Stimulated activated CD8-positive, alpha-beta memory T cell treated with anti-CD3 and anti-CD28 coated beads, Interleukin-4, amount 100 ng/mL, for 48 hours (primary cell): ENCODE data around the gene PSMA7.

Experiments used
- DNase-seq: peaks from one replicate; pipeline ENCODE4 v3.0.0-alpha.2; 2020

Gene PSMA7

DNA sequence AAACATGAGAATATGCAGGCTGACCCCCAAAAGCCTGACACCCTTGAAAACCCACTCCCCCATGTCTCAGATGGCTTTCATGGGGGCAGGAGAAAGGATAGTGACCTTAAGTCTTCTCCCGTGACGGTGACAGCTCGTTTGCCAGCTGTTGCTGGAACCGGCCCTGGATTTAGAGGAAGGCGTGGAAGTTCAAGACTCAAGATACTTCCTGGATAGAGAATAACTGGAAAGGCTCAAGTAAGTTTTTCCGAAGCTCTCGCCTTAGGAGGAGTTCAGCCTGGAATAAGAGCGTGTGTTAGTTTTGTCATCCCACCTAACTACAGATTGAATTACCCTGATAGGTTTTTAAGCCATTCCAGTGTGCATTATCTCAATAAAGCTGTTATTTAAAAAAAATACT is 28.1 kb upstream of the PSMA7 start:
- no peak for DNase-seq

DNA sequence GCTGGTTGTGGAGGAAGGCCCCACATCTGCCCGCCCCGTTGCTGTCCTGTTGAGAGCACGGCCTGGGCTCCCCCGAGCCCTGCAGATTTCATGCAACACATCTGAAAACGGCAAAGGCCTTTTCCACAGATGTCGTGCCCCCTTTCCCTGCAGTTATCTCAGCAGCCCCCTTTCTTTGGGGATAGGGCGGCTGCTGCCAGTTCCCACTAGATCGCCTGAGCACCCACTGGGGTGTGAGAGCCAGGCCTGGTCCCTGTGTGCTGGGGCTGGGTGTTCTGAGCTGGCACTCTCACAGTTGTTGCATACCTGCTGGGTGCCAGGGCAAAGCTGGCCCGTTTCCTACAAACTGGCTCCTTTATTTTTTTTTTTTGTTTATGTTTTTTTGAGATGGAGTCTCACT is 27.3 kb upstream of the PSMA7 start:
- DNase-seq: no peak

DNA sequence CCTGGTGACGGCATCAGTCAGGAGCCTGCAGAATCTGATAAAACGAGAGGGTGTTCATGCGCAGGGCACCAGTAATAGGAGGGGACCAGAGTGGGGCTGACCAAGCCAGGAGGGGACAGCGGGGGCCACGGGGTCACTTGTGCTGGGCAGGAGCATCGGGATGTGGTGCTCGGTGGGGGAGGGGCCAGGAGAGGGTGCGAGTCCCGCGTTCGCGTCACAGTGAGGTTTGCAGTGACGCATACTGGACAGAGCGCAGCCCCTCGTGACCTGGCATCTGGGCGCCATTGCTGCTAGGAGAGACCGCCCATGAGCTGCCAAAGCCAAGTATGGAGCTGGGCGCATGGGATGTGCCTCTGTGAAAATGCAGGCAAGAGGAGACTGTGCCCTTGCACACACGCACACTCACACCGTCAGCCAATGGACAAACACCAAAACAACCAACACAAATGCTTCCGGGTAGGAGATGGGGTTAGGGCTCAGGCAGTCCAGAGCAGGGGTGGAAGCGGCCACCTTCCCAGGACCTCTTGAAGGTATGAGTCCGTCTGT is 25.8 kb upstream of the PSMA7 start:
- DNase-seq: no peak

- DNase-seq: no peak
Measured at GRCh38 chr20:62168061-62168460, 24.9 kb upstream of the PSMA7 start.

GRCh38 chr20:62167474-62167873 is 24.3 kb upstream of the PSMA7 start:
- DNase-seq: no peak

GRCh38 chr20:62165762-62166399 is 22.7 kb upstream of the PSMA7 start:
- DNase-seq: no peak

DNA sequence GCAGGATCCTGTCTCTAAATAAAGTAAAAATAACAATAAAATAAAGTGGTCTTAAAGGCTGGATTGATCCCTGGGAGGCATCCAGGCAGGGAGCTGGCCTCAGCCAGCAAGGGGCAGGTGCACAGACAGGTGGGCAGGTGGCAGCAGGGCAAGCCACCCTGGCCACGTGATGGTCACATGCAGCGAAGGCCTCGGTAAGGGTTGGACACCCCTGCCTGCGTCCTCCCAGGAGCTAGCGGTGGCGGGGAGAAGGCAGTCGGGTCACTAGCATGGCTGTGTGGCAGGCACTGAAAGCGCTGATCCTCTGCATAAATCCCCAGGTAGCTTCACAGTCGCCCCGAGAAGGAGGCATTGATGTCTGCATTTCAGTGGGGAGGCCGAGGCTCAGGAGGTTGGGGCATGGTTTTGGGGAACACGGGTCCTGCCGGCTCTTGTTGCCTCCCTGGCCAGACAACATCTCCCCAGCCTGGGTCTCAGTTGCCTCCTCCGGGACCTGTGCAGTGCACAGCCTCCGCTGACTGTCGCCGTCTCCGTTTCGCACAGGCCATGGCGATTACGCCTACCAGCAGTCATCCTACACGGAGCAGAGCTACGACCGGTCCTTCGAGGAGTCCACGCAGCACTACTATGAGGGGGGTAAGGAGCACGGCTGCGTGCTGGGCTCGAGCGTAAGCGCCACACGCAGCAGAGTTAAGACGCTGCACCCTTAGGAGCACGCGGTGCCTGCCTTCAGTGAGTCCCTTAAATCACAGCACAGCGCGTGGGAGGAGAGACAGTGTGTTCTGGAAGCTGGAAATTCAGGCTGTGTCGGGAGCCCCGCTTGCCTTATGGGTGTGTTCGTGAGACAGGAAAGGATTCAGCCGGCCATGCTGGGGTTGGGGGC is 21.9 kb upstream of the PSMA7 start:
- no peak for DNase-seq

GRCh38 chr20:62163986-62164762 is 21.0 kb upstream of the PSMA7 start:
- DNase-seq: no peak

DNA sequence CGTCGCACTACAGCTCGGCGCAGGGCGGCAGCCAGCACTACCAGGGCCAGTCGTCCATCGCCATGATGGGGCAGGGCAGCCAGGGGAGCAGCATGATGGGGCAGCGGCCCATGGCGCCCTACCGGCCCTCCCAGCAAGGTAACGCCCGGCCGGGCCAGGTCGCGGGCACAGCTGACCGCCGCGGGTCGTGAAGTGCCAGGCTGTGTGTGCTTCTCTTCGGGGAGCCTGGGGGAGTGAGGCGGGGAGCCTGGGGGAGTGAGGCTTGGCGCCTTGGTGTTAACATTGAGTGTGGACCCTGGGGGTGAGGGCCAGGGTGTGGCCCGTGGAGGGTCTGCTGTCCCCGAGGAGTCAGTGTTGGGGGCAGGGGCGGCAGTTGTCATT is 20.3 kb upstream of the PSMA7 start:
- no peak for DNase-seq

GRCh38 chr20:62162765-62163484 is 19.7 kb upstream of the PSMA7 start:
- no peak for DNase-seq

GRCh38 chr20:62161347-62161746 is 18.2 kb upstream of the PSMA7 start:
- DNase-seq: no peak

DNA sequence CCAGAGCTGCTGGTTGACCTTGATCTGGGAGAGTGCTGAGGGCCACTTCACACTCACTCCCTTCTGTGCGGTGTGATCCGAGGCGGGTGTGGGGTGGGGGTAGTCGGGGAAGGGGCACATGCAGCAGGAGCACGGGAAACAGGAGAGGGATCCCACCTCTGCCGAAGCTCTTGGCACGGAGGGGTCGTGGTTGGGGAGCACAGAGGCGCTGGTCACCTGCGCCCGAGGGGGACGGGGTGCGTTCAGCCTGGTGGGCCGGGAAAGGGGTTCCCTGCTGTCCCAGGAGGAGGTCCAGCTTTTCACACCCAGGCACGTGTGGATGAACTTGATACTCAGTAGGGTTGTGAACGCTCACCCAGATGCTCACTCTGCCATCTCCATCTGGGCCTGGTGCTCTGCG is 17.7 kb upstream of the PSMA7 start:
- no peak for DNase-seq

GRCh38 chr20:62160253-62160652 is 17.1 kb upstream of the PSMA7 start:
- DNase-seq: no peak

GRCh38 chr20:62159839-62160238 is 16.6 kb upstream of the PSMA7 start:
- peak; percentile 88 for DNase-seq

- no peak for DNase-seq
Measured at GRCh38 chr20:62159052-62159451, 15.9 kb upstream of the PSMA7 start.

GRCh38 chr20:62158541-62158940 is 15.3 kb upstream of the PSMA7 start:
- no peak for DNase-seq

GRCh38 chr20:62158088-62158400 is 14.8 kb upstream of the PSMA7 start:
- DNase-seq: no peak

DNA sequence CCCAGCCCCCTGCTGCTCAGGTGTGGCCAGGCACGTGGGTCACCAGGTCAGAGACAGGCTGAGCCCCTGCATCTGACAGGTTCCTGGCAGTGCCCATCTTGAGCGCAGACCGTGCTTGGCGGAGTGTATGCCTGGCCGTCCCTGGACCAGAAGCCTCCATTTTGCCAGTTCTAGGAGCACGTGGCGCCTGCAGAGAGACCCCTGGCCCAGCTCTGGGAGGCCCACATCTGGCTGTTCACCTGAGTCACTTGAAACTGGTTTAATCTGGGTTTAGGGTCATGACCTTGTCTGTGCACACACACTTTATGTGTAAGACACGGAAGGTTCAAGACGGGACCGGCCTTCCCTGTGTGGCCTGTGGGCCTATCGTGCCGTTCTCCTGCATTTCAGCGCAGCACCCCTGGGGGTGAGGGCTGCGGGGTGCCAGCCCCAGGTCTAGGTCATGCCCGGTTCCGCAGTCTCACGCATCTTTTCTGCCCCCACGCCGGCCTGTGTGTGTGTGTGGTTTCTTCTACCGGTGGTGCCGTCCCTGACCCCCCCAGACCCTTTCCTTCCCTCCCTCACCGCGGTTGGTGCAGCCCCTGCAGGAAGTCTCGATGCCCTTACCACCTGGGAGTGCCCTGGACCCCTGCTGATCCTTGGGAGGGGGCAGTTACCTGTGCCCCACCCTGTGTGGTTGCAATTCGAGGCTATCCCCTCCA is 14.3 kb upstream of the PSMA7 start:
- no peak for DNase-seq

DNA sequence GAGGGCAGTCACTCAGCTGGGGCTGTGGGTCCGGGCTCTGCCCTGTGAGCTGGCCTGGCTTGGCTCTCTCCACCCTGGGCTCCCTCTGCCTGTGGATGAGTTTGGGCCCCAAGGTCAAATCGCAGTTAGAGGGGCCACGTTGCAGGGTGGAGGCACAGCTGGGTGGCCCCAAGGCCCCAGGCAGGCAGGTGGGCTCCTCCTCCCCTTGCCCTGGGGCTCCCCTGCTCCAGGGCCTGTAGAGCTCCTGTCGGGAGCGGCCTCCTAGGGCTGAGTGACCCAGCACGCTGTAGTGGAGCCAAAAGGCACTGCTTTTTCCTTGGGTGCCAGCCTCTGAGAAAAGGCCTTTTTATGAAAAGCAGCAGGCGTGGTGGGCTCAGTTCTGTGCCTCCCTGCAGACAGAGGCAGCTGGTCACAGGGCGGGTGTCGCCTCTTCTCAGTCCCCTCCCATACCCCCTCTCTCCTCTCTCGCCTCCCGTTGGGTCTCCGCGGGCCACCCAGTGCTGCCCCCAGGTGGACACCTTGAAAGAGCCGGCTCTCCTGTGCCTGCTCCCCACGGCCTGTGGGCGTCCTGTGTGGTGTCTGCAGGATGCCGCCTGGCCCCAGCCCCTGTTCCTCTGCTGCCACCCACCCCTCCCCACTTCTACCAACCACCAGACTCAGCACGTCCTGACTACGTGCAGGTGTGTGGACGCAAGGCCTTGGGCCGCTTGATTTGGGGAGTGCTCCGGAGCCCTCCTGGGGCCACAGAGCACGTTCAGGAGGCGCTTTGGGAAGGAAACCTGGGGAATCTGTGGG is 13.6 kb upstream of the PSMA7 start:
- peak; percentile 86 for DNase-seq

DNA sequence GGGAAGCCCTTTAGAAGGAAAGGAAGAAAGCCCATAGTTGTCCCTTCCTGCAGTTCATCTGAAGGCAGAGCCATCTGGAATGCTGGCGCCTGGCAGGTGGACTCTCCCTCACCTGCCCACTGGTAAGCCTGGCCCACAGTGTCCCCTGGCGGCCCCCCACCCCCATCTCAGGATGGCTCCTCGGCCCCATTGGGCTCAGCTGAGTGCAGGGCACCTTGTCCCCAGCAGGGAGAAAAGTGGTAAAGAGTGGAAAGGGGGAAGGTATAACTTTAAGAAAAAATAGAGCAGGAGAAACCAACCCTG is 13.0 kb upstream of the PSMA7 start:
- DNase-seq: no peak

DNA sequence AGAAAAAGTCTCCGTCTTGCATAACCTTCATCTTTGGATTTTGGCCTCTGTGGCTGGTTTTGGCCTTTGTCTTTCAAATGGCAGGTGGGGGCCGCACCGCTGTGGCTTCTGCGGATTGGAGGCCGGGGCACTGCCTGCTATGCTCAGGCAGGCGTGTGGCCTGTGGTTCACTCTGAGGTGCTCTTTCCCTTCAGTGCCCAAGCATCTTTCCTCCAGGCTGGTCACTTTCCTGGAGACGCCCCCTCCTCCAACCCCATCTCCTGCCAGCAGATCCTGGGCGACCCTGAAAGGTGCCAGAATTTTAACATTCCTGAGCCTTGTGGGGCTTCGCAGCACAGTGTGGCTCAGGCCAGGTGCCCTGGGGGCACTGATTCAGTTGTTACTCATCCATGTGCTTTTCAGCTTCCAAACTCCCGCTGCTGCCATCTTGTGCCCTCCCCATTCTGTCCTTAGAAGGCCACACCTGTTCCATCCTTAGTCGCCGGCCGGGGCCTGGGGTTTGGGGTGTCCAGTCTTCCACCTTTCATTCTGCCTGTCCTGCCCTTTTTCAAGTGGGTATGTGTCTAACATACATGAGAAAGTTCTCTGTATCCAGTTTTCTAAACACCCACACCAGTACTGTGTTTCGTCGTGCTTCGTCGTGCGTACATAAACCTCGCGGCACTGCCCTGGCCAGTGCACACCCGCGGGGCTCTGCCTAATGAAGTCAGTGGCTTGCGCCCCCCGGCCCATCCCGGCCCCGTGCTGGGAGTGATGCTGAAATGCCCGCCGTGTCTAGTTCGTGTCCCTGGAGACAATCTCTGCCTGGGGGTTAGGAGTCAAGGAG is 12.4 kb upstream of the PSMA7 start:
- DNase-seq: no peak
